K562 (cell line): ENCODE measurements around the gene PRSS22. TPM values are rescaled to one million over a fixed set of nuclear protein-coding genes. Genes with fewer than 3 reads are reported as not detected.

Experiments
- CBX5 ChIP-seq: IDR thresholded peaks from 2 replicates; pipeline ENCODE4 v1.6.1; 2014; ENCODE audit warnings: low read depth, borderline replicate concordance
- CHCHD3 ChIP-seq: fragments of 250-450 bp; sonication (Bioruptor Pico); IDR thresholded peaks from 2 replicates; pipeline ENCODE4 v2.1.2; 2022; ENCODE audit warnings: mild to moderate bottlenecking
- CSDE1 ChIP-seq, 2 experiments: fragments of 450-650 bp; IDR thresholded peaks; 2 replicates each; pipeline ENCODE4 v1.6.1; 2016; ENCODE audit warnings: mild to moderate bottlenecking in 1 of 2
- EP400 ChIP-seq: fragments of 450-650 bp; IDR thresholded peaks from 2 replicates; pipeline ENCODE4 v1.6.1; 2017; ENCODE audit warnings: antibody characterized with exemption, mild to moderate bottlenecking, moderate library complexity
- HMG20A ChIP-seq: fragments of 450-650 bp; formaldehyde crosslinking; conservative IDR thresholded peaks from 2 replicates; pipeline ENCODE4 v1.4.0; 2020; ENCODE audit warnings: mild to moderate bottlenecking, mixed read lengths
- HMGN3 ChIP-seq: IDR thresholded peaks from 2 replicates; pipeline ENCODE4 v1.6.1; 2011; ENCODE audit warnings: borderline replicate concordance, low read depth, mild to moderate bottlenecking, mixed read lengths, low read length; ENCODE audit not compliant: insufficient read length; ENCODE audit errors: extremely low read depth
- POLR2B ChIP-seq: fragments of 450-650 bp; IDR thresholded peaks from 2 replicates; pipeline ENCODE4 v1.6.1; 2018; ENCODE audit warnings: low read depth; ENCODE audit not compliant: partially characterized antibody
- SAFB ChIP-seq: fragments of 200-400 bp; formaldehyde crosslinking; IDR thresholded peaks from 2 replicates; pipeline ENCODE4 v1.6.1; 2017; ENCODE audit warnings: low read depth, low read length, borderline replicate concordance
- SAP30 ChIP-seq: fragments of 200-600 bp; sonication (generic); IDR thresholded peaks from 2 replicates; pipeline ENCODE4 v1.6.1; 2012; ENCODE audit warnings: borderline replicate concordance, low read depth, mild to moderate bottlenecking, moderate library complexity, low read length, control low read depth, inconsistent platforms; ENCODE audit not compliant: insufficient read depth, poor library complexity, severe bottlenecking
- SP2 ChIP-seq: IDR thresholded peaks from 2 replicates; pipeline ENCODE4 v1.6.1; 2011; ENCODE audit warnings: mild to moderate bottlenecking, low read depth, low read length, moderate library complexity; ENCODE audit not compliant: poor library complexity, severe bottlenecking; ENCODE audit errors: extremely low read depth
- YY1 ChIP-seq, 3 experiments: IDR thresholded peaks; 2 replicates each; pipeline ENCODE4 v1.6.1; 2011; ENCODE audit warnings: low read length in 2 of 3, mild to moderate bottlenecking in 2 of 3, moderate library complexity in 2 of 3, borderline replicate concordance in 1 of 3, control low read depth in 1 of 3, low read depth in 1 of 3; ENCODE audit not compliant: insufficient read depth in 3 of 3, insufficient replicate concordance in 2 of 3, control insufficient read depth in 1 of 3, insufficient read length in 1 of 3; ENCODE audit errors: extremely low read depth in 1 of 3
- ZBTB7A ChIP-seq: IDR thresholded peaks from 2 replicates; pipeline ENCODE4 v1.6.1; 2011; ENCODE audit warnings: low read depth, mild to moderate bottlenecking, low read length, moderate library complexity, borderline replicate concordance; ENCODE audit not compliant: control insufficient read depth
- ZC3H8 ChIP-seq: fragments of 450-650 bp; IDR thresholded peaks from 2 replicates; pipeline ENCODE4 v1.6.1; 2017
- ZNF121 ChIP-seq: sonication (generic); formaldehyde crosslinking; conservative IDR thresholded peaks from 2 replicates; pipeline ENCODE4 v1.8.0; 2022; ENCODE audit warnings: missing genetic modification reagents
- ZNF23 ChIP-seq: fragments of 250-450 bp; sonication (Bioruptor Pico); IDR thresholded peaks from 2 replicates; pipeline ENCODE4 v1.4.0; 2020; ENCODE audit warnings: mild to moderate bottlenecking
- ZNF644 ChIP-seq: fragments of 200-800 bp; sonication (Bioruptor generic); IDR thresholded peaks from 2 replicates; pipeline ENCODE4 v1.6.1; 2016; ENCODE audit warnings: low read depth, missing genetic modification characterization, missing compliant biosample characterization
- ZNF766 ChIP-seq: fragments of 200-800 bp; sonication (Bioruptor generic); conservative IDR thresholded peaks from 2 replicates; pipeline ENCODE4 v1.6.1; 2016; ENCODE audit warnings: missing genetic modification characterization, missing compliant biosample characterization
- ZSCAN32 ChIP-seq: fragments of 450-650 bp; formaldehyde crosslinking; IDR thresholded peaks from 2 replicates; pipeline ENCODE4 v1.4.0; 2020; ENCODE audit warnings: mild to moderate bottlenecking, moderate library complexity
- polyA plus RNA-seq, 8 experiments: library from polyadenylated mRNA; depleted of rRNA in 4 of 8; stranded (reverse) in 5 of 8; unstranded in 3 of 8; fragments of >200 nt; fragmentation: Nextera tagmentation in 2 of 8; fragmentation: Illumina TruSeq in 1 of 8; extraction: Ambion mirVana in 2 of 8; extraction: Trizol in 1 of 8; gene quantifications; 2 replicates each; pipeline versions ENCODE4 v1.2.1 to v1.2.3, GENCODE V29; 2011 to 2014; ENCODE audit warnings: inconsistent platforms in 1 of 8, missing spikeins in 1 of 8
- total RNA-seq, 7 experiments: library from RNA; depleted of rRNA in 6 of 7; stranded (reverse); fragments of >200 nt in 6 of 7; fragmentation: Illumina TruSeq in 2 of 7; extraction: Trizol in 2 of 7; gene quantifications; 2 replicates each; pipeline versions ENCODE4 v1.2.1 to v1.2.3, GENCODE V29; 2011 to 2021; ENCODE audit warnings: low replicate concordance in 1 of 7
- TF ChIP-seq, protein P1 (sequence below): fragments of 450-650 bp; formaldehyde crosslinking; IDR thresholded peaks from 2 replicates; pipeline ENCODE4 v1.4.0; 2020; ENCODE audit warnings: mild to moderate bottlenecking, moderate library complexity
- TF ChIP-seq, protein P2 (sequence below), 3 experiments: IDR thresholded peaks in 2 of 3; conservative IDR thresholded peaks in 1 of 3; 2 replicates each; pipeline ENCODE4 v1.5.1; 2011 to 2012; ENCODE audit warnings: low read length in 3 of 3, mild to moderate bottlenecking in 3 of 3, control low read depth in 2 of 3, improper control_type of control experiment in 1 of 3, inconsistent platforms in 1 of 3, low read depth in 1 of 3, mixed read lengths in 1 of 3, moderate library complexity in 1 of 3; ENCODE audit not compliant: insufficient read depth in 2 of 3
- TF ChIP-seq, protein P3 (sequence below): fragments of 250-450 bp; sonication (Bioruptor Pico); IDR thresholded peaks from 2 replicates; pipeline ENCODE4 v1.4.0; 2020; ENCODE audit warnings: mild to moderate bottlenecking, moderate library complexity

Gene PRSS22
- total and polyA plus RNA-seq, 9 of the 15 experiments (the other 6 are each of a cell fraction or from before 2014, with no cell fraction given), result 0.13 to 0.42 TPM; not detected in 7

DNA sequence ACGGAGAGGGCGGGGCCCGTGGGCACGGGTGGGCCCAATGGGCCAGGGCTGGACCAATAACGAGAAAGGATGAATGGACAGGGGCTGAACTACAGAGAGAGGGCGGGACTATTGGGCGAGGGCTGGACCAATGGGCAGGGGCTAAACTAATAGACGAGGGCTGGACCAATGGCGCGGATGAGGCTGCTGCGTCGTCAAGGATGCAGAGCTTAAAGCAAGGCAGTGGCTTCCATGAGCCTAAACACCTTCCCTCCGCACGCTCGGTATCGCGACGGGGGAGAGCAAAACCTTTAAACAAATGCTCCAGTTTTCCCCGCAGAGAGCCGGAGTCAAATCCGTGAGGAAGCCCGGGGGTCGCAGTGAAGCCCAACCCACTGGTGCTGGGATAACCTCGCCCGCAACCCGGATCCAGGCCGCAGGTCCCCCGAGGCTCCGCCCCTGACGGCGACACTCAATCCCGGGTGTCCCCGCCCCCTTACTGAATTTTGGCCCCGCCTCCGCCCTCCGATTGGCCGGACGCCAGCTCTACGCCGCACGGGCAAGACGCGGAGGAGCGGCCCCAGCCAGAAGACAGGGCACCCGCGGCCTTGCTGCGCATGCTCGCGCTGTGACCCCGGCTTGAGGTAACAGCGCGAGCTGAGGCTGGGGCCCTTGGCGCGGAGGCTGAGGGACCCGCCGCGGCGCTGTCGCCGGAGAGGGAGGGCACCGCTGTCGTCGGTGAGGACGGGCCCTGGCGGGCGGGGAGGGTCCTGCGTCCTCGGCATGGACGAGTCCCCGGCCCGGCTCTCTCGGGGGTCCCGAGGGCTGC is 24.9 kb upstream of the PRSS22 start, which contains the start of gene FLYWCH2 (continued):
- TF ChIP-seq HMGN3 (peak; percentile 79), EP400 (0 out of 2 replicates have a peak, but pooled peaks have one; percentile 9), POLR2B (peak; percentile 78), YY1 (IDR thresholded peaks at IDR 0.05; ENCODE audit: borderline replicate concordance in 1 of 3, control insufficient read depth in 1 of 3, extremely low read depth in 1 of 3, insufficient read depth in 3 of 3, insufficient read length in 1 of 3, insufficient replicate concordance in 2 of 3, low read depth in 1 of 3, low read length in 2 of 3) (peak in 2 of 3 experiments; percentile 30 to 55), SP2 (peak; percentile 58), CBX5 (no peak), SAFB (no peak), ZBTB7A (peak; percentile 92; the same call in 1 of the 2 replicates), CHCHD3 (CRISPR knock-in tag) (no peak), CSDE1 (IDR thresholded peaks at IDR 0.05) (no peak), ZNF644 (tag) (no peak), ZSCAN32 (CRISPR knock-in tag) (no peak), SAP30 (peak; percentile 52), ZNF23 (CRISPR knock-in tag) (no peak), HMG20A (CRISPR knock-in tag) (no peak), ZNF766 (CRISPR knock-in tag) (no peak; the same call in 1 of the 2 replicates), ZC3H8 (no peak), ZNF121 (CRISPR knock-in tag) (no peak)
- TF ChIP-seq, protein P1, sequence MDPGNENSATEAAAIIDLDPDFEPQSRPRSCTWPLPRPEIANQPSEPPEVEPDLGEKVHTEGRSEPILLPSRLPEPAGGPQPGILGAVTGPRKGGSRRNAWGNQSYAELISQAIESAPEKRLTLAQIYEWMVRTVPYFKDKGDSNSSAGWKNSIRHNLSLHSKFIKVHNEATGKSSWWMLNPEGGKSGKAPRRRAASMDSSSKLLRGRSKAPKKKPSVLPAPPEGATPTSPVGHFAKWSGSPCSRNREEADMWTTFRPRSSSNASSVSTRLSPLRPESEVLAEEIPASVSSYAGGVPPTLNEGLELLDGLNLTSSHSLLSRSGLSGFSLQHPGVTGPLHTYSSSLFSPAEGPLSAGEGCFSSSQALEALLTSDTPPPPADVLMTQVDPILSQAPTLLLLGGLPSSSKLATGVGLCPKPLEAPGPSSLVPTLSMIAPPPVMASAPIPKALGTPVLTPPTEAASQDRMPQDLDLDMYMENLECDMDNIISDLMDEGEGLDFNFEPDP (CRISPR knock-in tag), result no peak
- TF ChIP-seq, protein P2, sequence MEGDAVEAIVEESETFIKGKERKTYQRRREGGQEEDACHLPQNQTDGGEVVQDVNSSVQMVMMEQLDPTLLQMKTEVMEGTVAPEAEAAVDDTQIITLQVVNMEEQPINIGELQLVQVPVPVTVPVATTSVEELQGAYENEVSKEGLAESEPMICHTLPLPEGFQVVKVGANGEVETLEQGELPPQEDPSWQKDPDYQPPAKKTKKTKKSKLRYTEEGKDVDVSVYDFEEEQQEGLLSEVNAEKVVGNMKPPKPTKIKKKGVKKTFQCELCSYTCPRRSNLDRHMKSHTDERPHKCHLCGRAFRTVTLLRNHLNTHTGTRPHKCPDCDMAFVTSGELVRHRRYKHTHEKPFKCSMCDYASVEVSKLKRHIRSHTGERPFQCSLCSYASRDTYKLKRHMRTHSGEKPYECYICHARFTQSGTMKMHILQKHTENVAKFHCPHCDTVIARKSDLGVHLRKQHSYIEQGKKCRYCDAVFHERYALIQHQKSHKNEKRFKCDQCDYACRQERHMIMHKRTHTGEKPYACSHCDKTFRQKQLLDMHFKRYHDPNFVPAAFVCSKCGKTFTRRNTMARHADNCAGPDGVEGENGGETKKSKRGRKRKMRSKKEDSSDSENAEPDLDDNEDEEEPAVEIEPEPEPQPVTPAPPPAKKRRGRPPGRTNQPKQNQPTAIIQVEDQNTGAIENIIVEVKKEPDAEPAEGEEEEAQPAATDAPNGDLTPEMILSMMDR (IDR thresholded peaks at IDR 0.05 in 2 of 3, conservative IDR thresholded peaks at IDR 0.05 in 1 of 3; ENCODE audit: insufficient read depth in 2 of 3, low read depth in 1 of 3, low read length in 3 of 3), result 0 out of 6 replicates have a peak, but pooled peaks of 1 of the 3 experiments have one; percentile 2
- TF ChIP-seq, protein P3, sequence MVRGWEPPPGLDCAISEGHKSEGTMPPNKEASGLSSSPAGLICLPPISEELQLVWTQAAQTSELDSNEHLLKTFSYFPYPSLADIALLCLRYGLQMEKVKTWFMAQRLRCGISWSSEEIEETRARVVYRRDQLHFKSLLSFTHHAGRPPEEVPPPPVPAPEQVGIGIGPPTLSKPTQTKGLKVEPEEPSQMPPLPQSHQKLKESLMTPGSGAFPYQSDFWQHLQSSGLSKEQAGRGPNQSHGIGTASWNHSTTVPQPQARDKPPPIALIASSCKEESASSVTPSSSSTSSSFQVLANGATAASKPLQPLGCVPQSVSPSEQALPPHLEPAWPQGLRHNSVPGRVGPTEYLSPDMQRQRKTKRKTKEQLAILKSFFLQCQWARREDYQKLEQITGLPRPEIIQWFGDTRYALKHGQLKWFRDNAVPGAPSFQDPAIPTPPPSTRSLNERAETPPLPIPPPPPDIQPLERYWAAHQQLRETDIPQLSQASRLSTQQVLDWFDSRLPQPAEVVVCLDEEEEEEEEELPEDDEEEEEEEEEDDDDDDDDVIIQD, result no peak
